PFSK-1 (cell line): ENCODE results near the gene RCCD1.

Experiments used
- POLR2AphosphoS5 ChIP-seq: IDR thresholded peaks from 2 replicates; pipeline ENCODE4 v1.6.1; 2012; ENCODE audit warnings: low read depth, mild to moderate bottlenecking, control low read depth, low read length, moderate library complexity
- SIN3A ChIP-seq: IDR thresholded peaks from 2 replicates; pipeline ENCODE4 v1.6.1; 2012; ENCODE audit warnings: mild to moderate bottlenecking, low read length, moderate library complexity, borderline replicate concordance; ENCODE audit not compliant: insufficient read depth
- TAF1 ChIP-seq: IDR thresholded peaks from 2 replicates; pipeline ENCODE4 v1.6.1; 2012; ENCODE audit warnings: low read length, control low read depth, borderline replicate concordance; ENCODE audit not compliant: insufficient read depth
- TF ChIP-seq, protein P1 (sequence below), 2 experiments: IDR thresholded peaks; 2 replicates each; pipeline versions ENCODE4 v1.6.1 to v1.8.0; 2011 to 2012; ENCODE audit warnings: low read depth in 2 of 2, low read length in 2 of 2, control low read depth in 1 of 2, inconsistent platforms in 1 of 2, mild to moderate bottlenecking in 1 of 2, moderate library complexity in 1 of 2; ENCODE audit not compliant: insufficient read depth in 1 of 2

DNA sequence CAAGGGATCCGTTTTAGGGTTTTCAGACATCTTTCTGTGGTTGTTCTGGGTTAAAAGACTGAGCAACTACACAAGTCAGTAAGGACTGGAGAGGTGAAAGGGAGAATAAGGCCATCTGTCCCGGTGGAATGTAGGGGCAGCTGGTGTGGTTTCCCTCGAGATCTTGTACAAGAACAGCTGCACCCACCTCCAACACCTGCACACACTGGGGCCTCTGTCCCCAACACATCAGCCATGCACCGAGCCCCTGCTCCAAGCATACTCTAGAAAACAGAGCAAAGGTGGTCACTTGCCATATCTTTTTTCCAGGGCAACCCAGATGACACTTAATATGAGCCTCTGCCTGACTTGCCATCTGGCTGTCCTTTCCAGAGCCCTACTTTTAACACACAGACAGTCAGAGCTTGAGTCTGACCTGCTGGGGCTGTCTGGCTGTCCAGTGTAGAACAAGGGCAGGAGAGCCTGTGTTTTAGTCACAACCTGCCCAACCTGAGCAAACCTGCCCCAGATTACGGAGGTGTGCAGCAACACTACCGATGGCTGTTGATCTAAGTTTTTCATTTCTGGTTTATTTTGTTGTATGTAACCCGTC lies 39.4 kb upstream of the RCCD1 start:
- no peak for TF ChIP-seq POLR2AphosphoS5
- TF ChIP-seq SIN3A = no peak
- TF ChIP-seq, protein P1, sequence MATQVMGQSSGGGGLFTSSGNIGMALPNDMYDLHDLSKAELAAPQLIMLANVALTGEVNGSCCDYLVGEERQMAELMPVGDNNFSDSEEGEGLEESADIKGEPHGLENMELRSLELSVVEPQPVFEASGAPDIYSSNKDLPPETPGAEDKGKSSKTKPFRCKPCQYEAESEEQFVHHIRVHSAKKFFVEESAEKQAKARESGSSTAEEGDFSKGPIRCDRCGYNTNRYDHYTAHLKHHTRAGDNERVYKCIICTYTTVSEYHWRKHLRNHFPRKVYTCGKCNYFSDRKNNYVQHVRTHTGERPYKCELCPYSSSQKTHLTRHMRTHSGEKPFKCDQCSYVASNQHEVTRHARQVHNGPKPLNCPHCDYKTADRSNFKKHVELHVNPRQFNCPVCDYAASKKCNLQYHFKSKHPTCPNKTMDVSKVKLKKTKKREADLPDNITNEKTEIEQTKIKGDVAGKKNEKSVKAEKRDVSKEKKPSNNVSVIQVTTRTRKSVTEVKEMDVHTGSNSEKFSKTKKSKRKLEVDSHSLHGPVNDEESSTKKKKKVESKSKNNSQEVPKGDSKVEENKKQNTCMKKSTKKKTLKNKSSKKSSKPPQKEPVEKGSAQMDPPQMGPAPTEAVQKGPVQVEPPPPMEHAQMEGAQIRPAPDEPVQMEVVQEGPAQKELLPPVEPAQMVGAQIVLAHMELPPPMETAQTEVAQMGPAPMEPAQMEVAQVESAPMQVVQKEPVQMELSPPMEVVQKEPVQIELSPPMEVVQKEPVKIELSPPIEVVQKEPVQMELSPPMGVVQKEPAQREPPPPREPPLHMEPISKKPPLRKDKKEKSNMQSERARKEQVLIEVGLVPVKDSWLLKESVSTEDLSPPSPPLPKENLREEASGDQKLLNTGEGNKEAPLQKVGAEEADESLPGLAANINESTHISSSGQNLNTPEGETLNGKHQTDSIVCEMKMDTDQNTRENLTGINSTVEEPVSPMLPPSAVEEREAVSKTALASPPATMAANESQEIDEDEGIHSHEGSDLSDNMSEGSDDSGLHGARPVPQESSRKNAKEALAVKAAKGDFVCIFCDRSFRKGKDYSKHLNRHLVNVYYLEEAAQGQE (IDR thresholded peaks at IDR 0.05; ENCODE audit: insufficient read depth in 1 of 2, low read depth in 2 of 2, low read length in 2 of 2) = no peak
- no peak for TF ChIP-seq TAF1
